Astrocyte (in vitro differentiated cells and primary cell): ENCODE measurements around the gene CNTNAP1. TPM values are rescaled to one million over a fixed set of nuclear protein-coding genes. Genes with fewer than 3 reads are reported as not detected.
"Not testable (repeated sequence)": the region's sequence is repeated elsewhere in the genome, so short reads cannot be mapped to it uniquely, and the experiment has no call there.

ENCODE experiments used
- DNase-seq: peaks from one replicate; pipeline ENCODE4 v3.0.0-alpha.2; 2010; ENCODE audit warnings: low read depth
- FAIRE-seq: peaks from 2 replicates; lab custom pipeline; 2011; peaks lifted over from hg19 to GRCh38; lab: Jason Lieb, UNC
- H2AFZ ChIP-seq: 2 replicates; pipeline ENCODE4 v1.6.0; 2012; ENCODE audit warnings: low read depth, low read length, inconsistent platforms
- H3K27ac ChIP-seq: 2 replicates; pipeline ENCODE4 v1.5.1; 2011; ENCODE audit warnings: low read depth, low read length, inconsistent platforms
- H3K27me3 ChIP-seq: 2 replicates; pipeline ENCODE4 v1.6.0; 2011; ENCODE audit warnings: low read length, inconsistent platforms; ENCODE audit not compliant: insufficient read depth
- H3K36me3 ChIP-seq: 2 replicates; pipeline ENCODE4 v1.5.1; 2011; ENCODE audit warnings: low read length, inconsistent platforms; ENCODE audit not compliant: insufficient read depth
- H3K4me1 ChIP-seq: 2 replicates; pipeline ENCODE4 v1.5.1; 2011; ENCODE audit warnings: low read length, inconsistent platforms; ENCODE audit not compliant: insufficient read depth
- H3K4me2 ChIP-seq: 2 replicates; pipeline ENCODE4 v1.6.0; 2012; ENCODE audit warnings: low read length, inconsistent platforms
- H3K4me3 ChIP-seq: 2 replicates; pipeline ENCODE4 v1.5.1; 2011; ENCODE audit warnings: low read depth, mild to moderate bottlenecking, low read length, inconsistent platforms; ENCODE audit not compliant: insufficient read depth
- H3K79me2 ChIP-seq: 2 replicates; pipeline ENCODE4 v1.6.0; 2012; ENCODE audit warnings: mild to moderate bottlenecking, low read length, inconsistent platforms; ENCODE audit not compliant: insufficient read depth
- H3K9ac ChIP-seq: 2 replicates; pipeline ENCODE4 v1.6.0; 2012; ENCODE audit warnings: mild to moderate bottlenecking, low read length, inconsistent platforms
- H3K9me3 ChIP-seq: 2 replicates; pipeline ENCODE4 v1.5.1; 2012; ENCODE audit warnings: low read depth, mild to moderate bottlenecking, low read length, inconsistent platforms; ENCODE audit not compliant: insufficient read depth
- H4K20me1 ChIP-seq: 2 replicates; pipeline ENCODE4 v1.6.0; 2012; ENCODE audit warnings: low read length, inconsistent platforms; ENCODE audit not compliant: insufficient read depth
- H3K27ac Mint-ChIP-seq: one replicate; pipeline ENCODE4 v1.8.0; 2021; ENCODE audit warnings: mild to moderate bottlenecking, mixed read lengths; ENCODE audit not compliant: unreplicated experiment
- H3K27me3 Mint-ChIP-seq: one replicate; pipeline ENCODE4 v1.8.0; 2021; ENCODE audit warnings: low read depth, mixed read lengths; ENCODE audit not compliant: unreplicated experiment
- H3K36me3 Mint-ChIP-seq: one replicate; pipeline ENCODE4 v1.8.0; 2021; ENCODE audit warnings: low read depth, mixed read lengths; ENCODE audit not compliant: unreplicated experiment
- H3K4me1 Mint-ChIP-seq: one replicate; pipeline ENCODE4 v1.8.0; 2021; ENCODE audit warnings: low read depth, mixed read lengths; ENCODE audit not compliant: unreplicated experiment
- H3K4me3 Mint-ChIP-seq: one replicate; pipeline ENCODE4 v1.8.0; 2021; ENCODE audit warnings: mild to moderate bottlenecking, moderate library complexity, mixed read lengths; ENCODE audit not compliant: unreplicated experiment
- H3K9me3 Mint-ChIP-seq: one replicate; pipeline ENCODE4 v1.8.0; 2021; ENCODE audit warnings: mild to moderate bottlenecking, mixed read lengths; ENCODE audit not compliant: unreplicated experiment
- CTCF ChIP-seq: IDR thresholded peaks from 2 replicates; pipeline ENCODE4 v1.5.1; 2011; ENCODE audit warnings: low read depth, mild to moderate bottlenecking, inconsistent platforms, low read length, moderate library complexity; ENCODE audit not compliant: insufficient read depth
- EZH2 ChIP-seq: IDR thresholded peaks from 2 replicates; pipeline ENCODE4 v1.6.1; 2012; ENCODE audit warnings: mild to moderate bottlenecking, low read length, inconsistent platforms; ENCODE audit not compliant: insufficient read depth
- total RNA-seq: library from RNA; stranded (reverse); gene quantifications from 2 replicates; pipeline ENCODE4 v1.2.1, GENCODE V29; 2021

The CNTNAP1 gene
- total RNA-seq, 1 donor from 2014 or later, result 16.4 TPM

- Histone ChIP-seq H3K36me3 (peaks cover 12% of the 10 kb centered on the region), H4K20me1 (peaks cover 31% of the 10 kb centered on the region), H3K27ac (no peak overlapping the region), H3K9me3 (no peaks in the 10 kb centered on the region), H2AFZ (no peak overlapping the region), H3K4me2 (no peak overlapping the region), H3K79me2 (no peaks in the 10 kb centered on the region), H3K9ac (no peak overlapping the region), H3K27me3 (no peaks in the 10 kb centered on the region), H3K4me1 (peaks cover 17% of the 10 kb centered on the region), H3K4me3 (no peak overlapping the region)
- H3K4me3 Mint-ChIP-seq, result no peak overlapping the region
- H3K36me3 Mint-ChIP-seq, result peaks cover 34% of the 10 kb centered on the region
- H3K27ac Mint-ChIP-seq, result no peak overlapping the region
- no peaks in the 10 kb centered on the region for H3K9me3 Mint-ChIP-seq
- peaks cover 15% of the 10 kb centered on the region for H3K4me1 Mint-ChIP-seq
- no peaks in the 10 kb centered on the region for H3K27me3 Mint-ChIP-seq
- DNase-seq, result no peak
- no peak for TF ChIP-seq EZH2
- no peak for TF ChIP-seq CTCF
- no peak for FAIRE-seq
These were observed 16.7 kb upstream of the CNTNAP1 start for GRCh38 chr17:42665581-42666001.

GRCh38 chr17:42666126-42666525, 16.2 kb upstream of the CNTNAP1 start:
- peaks cover 12% of the 10 kb centered on the region for H3K4me1 ChIP-seq
- not testable (repeated sequence) for H3K4me2 ChIP-seq, FAIRE-seq, H3K27me3 Mint-ChIP-seq, H3K9me3 Mint-ChIP-seq, H3K9ac ChIP-seq, H3K27me3 ChIP-seq, H3K4me3 Mint-ChIP-seq, DNase-seq, H3K27ac ChIP-seq, H3K9me3 ChIP-seq, H3K27ac Mint-ChIP-seq, H3K79me2 ChIP-seq, H2AFZ ChIP-seq, H3K4me3 ChIP-seq
- peaks cover 12% of the 10 kb centered on the region for H3K36me3 ChIP-seq
- peaks cover 14% of the 10 kb centered on the region for H3K4me1 Mint-ChIP-seq
- peaks cover 36% of the 10 kb centered on the region for H3K36me3 Mint-ChIP-seq
- peaks cover 34% of the 10 kb centered on the region for H4K20me1 ChIP-seq

- Histone ChIP-seq H3K27ac (no peak overlapping the region), H3K4me1 (peaks cover 12% of the 10 kb centered on the region), H4K20me1 (peaks cover 46% of the 10 kb centered on the region), H3K4me2 (peak overlapping the region; percentile 1), H3K9me3 (no peaks in the 10 kb centered on the region), H3K27me3 (no peaks in the 10 kb centered on the region), H3K79me2 (no peaks in the 10 kb centered on the region), H2AFZ (no peak overlapping the region), H3K9ac (no peak overlapping the region), H3K36me3 (peaks cover 12% of the 10 kb centered on the region), H3K4me3 (no peak overlapping the region)
- Mint-ChIP-seq H3K4me3 (no peak overlapping the region), H3K4me1 (peaks cover 14% of the 10 kb centered on the region), H3K36me3 (peaks cover 40% of the 10 kb centered on the region), H3K27me3 (peaks cover 6% of the 10 kb centered on the region), H3K27ac (peak overlapping the region; percentile 34), H3K9me3 (no peaks in the 10 kb centered on the region)
- no peak for TF ChIP-seq EZH2
- TF ChIP-seq CTCF, result no peak
- FAIRE-seq (peak; percentile 54), DNase-seq (peak; percentile 71)
These were observed 15.0 kb upstream of the CNTNAP1 start for GRCh38 chr17:42667088-42667951.
